Measurements from ENCODE around the gene MICALL1. TPM values are rescaled to one million over a fixed set of nuclear protein-coding genes. Genes with fewer than 3 reads are reported as not detected.
"Not testable (repeated sequence)": the region's sequence is repeated elsewhere in the genome, so short reads cannot be mapped to it uniquely, and the experiment has no call there.

The MICALL1 gene
- total and polyA plus RNA-seq, 2 of the 13 experiments (the other 11 are each of a cell fraction or from before 2014, with no cell fraction given): 7.6 to 10.6 TPM

GRCh38 chr22:37947142-37947795 lies 41.2 kb downstream of the MICALL1 start:
- intact Hi-C loops (cut with micrococcal nuclease; ENCODE audit: unreplicated experiment); ATAC-seq; CTCF ChIA-PET (ENCODE audit: low intra/inter-chr PET ratio, low total read pairs); H3K4me2 ChIP-seq (ENCODE audit: low read depth, low read length); H3K79me2 ChIP-seq (ENCODE audit: insufficient read depth, low read length); H3K9me3 ChIP-seq (ENCODE audit: low read length); H4K20me1 ChIP-seq (ENCODE audit: insufficient read depth, low read length); H3K27ac ChIP-seq (ENCODE audit: extremely low read length, insufficient read depth, low read length); H2AFZ ChIP-seq (ENCODE audit: low read length); DNase-seq (ENCODE audit: low spot score); BruUV-seq (replicated peaks); in situ Hi-C loops (cut with HindIII; ENCODE audit: extremely low pct_ligation_motif_present, low pct_unique_long_range_greater_than_20kb); H3K4me3 ChIP-seq (replicated peaks in 1 of 3; ENCODE audit: insufficient read depth in 1 of 3, low read depth in 2 of 3, low read length in 3 of 3); H3K9ac ChIP-seq (ENCODE audit: insufficient read depth, low read depth, low read length); H3K36me3 ChIP-seq (replicated peaks in 1 of 2; ENCODE audit: control insufficient read depth in 1 of 2, insufficient read depth in 2 of 2, low read length in 2 of 2); H3K27me3 ChIP-seq (ENCODE audit: control insufficient read depth in 1 of 2, insufficient read depth in 2 of 2, low read length in 2 of 2); FAIRE-seq: not testable (repeated sequence)
- POLR2A ChIA-PET: interaction anchor here (1.0 kb wide), 1 partner anchor 28 kb away, joined by 4 read pairs; no protein-coding TSS in a partner anchor
- 83% methylated on average over 14 of the region's 14 CpGs for WGBS (ENCODE audit: low lambda C conversion rate)
- TF ChIP-seq, protein P1, sequence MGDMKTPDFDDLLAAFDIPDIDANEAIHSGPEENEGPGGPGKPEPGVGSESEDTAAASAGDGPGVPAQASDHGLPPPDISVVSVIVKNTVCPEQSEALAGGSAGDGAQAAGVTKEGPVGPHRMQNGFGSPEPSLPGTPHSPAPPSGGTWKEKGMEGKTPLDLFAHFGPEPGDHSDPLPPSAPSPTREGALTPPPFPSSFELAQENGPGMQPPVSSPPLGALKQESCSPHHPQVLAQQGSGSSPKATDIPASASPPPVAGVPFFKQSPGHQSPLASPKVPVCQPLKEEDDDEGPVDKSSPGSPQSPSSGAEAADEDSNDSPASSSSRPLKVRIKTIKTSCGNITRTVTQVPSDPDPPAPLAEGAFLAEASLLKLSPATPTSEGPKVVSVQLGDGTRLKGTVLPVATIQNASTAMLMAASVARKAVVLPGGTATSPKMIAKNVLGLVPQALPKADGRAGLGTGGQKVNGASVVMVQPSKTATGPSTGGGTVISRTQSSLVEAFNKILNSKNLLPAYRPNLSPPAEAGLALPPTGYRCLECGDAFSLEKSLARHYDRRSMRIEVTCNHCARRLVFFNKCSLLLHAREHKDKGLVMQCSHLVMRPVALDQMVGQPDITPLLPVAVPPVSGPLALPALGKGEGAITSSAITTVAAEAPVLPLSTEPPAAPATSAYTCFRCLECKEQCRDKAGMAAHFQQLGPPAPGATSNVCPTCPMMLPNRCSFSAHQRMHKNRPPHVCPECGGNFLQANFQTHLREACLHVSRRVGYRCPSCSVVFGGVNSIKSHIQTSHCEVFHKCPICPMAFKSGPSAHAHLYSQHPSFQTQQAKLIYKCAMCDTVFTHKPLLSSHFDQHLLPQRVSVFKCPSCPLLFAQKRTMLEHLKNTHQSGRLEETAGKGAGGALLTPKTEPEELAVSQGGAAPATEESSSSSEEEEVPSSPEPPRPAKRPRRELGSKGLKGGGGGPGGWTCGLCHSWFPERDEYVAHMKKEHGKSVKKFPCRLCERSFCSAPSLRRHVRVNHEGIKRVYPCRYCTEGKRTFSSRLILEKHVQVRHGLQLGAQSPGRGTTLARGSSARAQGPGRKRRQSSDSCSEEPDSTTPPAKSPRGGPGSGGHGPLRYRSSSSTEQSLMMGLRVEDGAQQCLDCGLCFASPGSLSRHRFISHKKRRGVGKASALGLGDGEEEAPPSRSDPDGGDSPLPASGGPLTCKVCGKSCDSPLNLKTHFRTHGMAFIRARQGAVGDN (CRISPR knock-in tag; IDR thresholded peaks at IDR 0.05): peak; percentile 33; the same call in 1 of the 2 replicates
- peaks cover 20% of the 10 kb centered on the region for H3K4me1 ChIP-seq (ENCODE audit: insufficient read depth, low read length)

DNA sequence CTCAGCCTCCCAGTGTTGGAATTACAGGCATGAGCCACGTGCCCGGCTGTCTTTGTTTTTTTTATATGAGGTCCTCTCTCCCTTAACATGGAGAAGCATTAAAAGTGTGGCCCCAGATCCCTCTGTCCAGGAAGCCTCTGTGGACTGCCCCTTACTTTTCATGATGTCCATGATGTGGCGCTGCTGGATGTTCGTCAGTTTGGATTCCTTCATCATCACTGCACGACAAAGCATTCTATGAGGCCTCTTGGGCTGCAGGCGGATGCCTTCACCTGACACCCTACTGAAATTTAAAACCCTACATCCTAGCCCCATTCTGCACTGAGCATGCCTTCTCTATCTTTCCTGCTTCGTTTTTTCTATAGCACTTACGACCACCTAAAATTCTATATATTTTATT lies 45.2 kb downstream of the MICALL1 start:
- peaks cover 16% of the 10 kb centered on the region for H3K79me2 ChIP-seq (ENCODE audit: insufficient read depth, low read length)
- POLR2A ChIA-PET: interaction anchor here (0.6 kb wide), 1 partner anchor 20 kb away, joined by 4 read pairs; no protein-coding TSS in a partner anchor
- H3K27me3 ChIP-seq (ENCODE audit: control insufficient read depth in 1 of 2, insufficient read depth in 2 of 2, low read length in 2 of 2): no peaks in the 10 kb centered on the region; a peak in 1 of 5 replicates
- TF ChIP-seq ZMYM2 (CRISPR knock-in tag; IDR thresholded peaks at IDR 0.05): no peak
- TF ChIP-seq ATF1 (CRISPR knock-in tag; IDR thresholded peaks at IDR 0.05): peak; percentile 59; the same call in 1 of the 2 replicates
- TF ChIP-seq STAG1 (CRISPR knock-in tag; IDR thresholded peaks at IDR 0.05): 0 out of 2 replicates have a peak, but pooled peaks have one; percentile 28
- 0 out of 2 replicates have a peak, but pooled peaks have one; percentile 20 for TF ChIP-seq CREM (IDR thresholded peaks at IDR 0.05)
- no peak for TF ChIP-seq CREM (CRISPR knock-in tag; IDR thresholded peaks at IDR 0.05)
- TF ChIP-seq, protein P2, sequence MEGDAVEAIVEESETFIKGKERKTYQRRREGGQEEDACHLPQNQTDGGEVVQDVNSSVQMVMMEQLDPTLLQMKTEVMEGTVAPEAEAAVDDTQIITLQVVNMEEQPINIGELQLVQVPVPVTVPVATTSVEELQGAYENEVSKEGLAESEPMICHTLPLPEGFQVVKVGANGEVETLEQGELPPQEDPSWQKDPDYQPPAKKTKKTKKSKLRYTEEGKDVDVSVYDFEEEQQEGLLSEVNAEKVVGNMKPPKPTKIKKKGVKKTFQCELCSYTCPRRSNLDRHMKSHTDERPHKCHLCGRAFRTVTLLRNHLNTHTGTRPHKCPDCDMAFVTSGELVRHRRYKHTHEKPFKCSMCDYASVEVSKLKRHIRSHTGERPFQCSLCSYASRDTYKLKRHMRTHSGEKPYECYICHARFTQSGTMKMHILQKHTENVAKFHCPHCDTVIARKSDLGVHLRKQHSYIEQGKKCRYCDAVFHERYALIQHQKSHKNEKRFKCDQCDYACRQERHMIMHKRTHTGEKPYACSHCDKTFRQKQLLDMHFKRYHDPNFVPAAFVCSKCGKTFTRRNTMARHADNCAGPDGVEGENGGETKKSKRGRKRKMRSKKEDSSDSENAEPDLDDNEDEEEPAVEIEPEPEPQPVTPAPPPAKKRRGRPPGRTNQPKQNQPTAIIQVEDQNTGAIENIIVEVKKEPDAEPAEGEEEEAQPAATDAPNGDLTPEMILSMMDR (CRISPR knock-in tag; IDR thresholded peaks at IDR 0.05): peak; percentile 45
- TF ChIP-seq CREB1 (IDR thresholded peaks at IDR 0.05): peak; percentile 40; the same call in 1 of the 2 replicates
- peak; percentile 64 for TF ChIP-seq CREB1 (CRISPR knock-in tag; IDR thresholded peaks at IDR 0.05)
- TF ChIP-seq, protein P3, sequence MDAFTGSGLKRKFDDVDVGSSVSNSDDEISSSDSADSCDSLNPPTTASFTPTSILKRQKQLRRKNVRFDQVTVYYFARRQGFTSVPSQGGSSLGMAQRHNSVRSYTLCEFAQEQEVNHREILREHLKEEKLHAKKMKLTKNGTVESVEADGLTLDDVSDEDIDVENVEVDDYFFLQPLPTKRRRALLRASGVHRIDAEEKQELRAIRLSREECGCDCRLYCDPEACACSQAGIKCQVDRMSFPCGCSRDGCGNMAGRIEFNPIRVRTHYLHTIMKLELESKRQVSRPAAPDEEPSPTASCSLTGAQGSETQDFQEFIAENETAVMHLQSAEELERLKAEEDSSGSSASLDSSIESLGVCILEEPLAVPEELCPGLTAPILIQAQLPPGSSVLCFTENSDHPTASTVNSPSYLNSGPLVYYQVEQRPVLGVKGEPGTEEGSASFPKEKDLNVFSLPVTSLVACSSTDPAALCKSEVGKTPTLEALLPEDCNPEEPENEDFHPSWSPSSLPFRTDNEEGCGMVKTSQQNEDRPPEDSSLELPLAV (CRISPR knock-in tag; conservative IDR thresholded peaks at IDR 0.05; ENCODE audit: low read depth): no peak
- in situ Hi-C loops (cut with HindIII; ENCODE audit: extremely low pct_ligation_motif_present, low pct_unique_long_range_greater_than_20kb): no loop called here
- H3K36me3 ChIP-seq (replicated peaks in 1 of 2; ENCODE audit: control insufficient read depth in 1 of 2, insufficient read depth in 2 of 2, low read length in 2 of 2): no peaks in the 10 kb centered on the region
- no peaks in the 10 kb centered on the region for H4K20me1 ChIP-seq (ENCODE audit: insufficient read depth, low read length)
- CTCF ChIA-PET (ENCODE audit: low intra/inter-chr PET ratio, low total read pairs): no interaction called here
- no peak overlapping the region for H2AFZ ChIP-seq (ENCODE audit: low read length)
- DNase-seq (ENCODE audit: low spot score) (peak; percentile 47), FAIRE-seq (no peak), ATAC-seq (no peak)
- peaks cover 48% of the 10 kb centered on the region for H3K4me1 ChIP-seq (ENCODE audit: insufficient read depth, low read length)
- no peak overlapping the region for H3K4me3 ChIP-seq (replicated peaks in 1 of 3; ENCODE audit: insufficient read depth in 1 of 3, low read depth in 2 of 3, low read length in 3 of 3)
- BruUV-seq (replicated peaks): no TSS peak
- H3K9me3 ChIP-seq (ENCODE audit: low read length): no peaks in the 10 kb centered on the region
- intact Hi-C loops (cut with micrococcal nuclease; ENCODE audit: unreplicated experiment): no loop called here
- no peak overlapping the region for H3K9ac ChIP-seq (ENCODE audit: insufficient read depth, low read depth, low read length)
- no peak overlapping the region for H3K27ac ChIP-seq (ENCODE audit: extremely low read length, insufficient read depth, low read length)
- H3K4me2 ChIP-seq (ENCODE audit: low read depth, low read length): no peak overlapping the region
- 61% methylated on average over 8 of the region's 8 CpGs for WGBS (ENCODE audit: low lambda C conversion rate)
